ENCODE results near the gene SELE.

Gene SELE

GRCh38 chr1:169679692-169680091 is 54.2 kb downstream of the SELE start:
- H3K4me3 ChIP-seq (ENCODE audit: low read depth, low read length), result no peak overlapping the region
- in situ Hi-C loops (cut with HindIII; ENCODE audit: low sequenced_read_pairs), result no loop called here
- no peak for DNase-seq (ENCODE audit: low read depth)
- TF ChIP-seq CTCF (IDR thresholded peaks at IDR 0.05; ENCODE audit: low read depth, low read length, missing control alignments), result no peak

GRCh38 chr1:169676001-169676400 is 57.9 kb downstream of the SELE start:
- peak; percentile 26 for DNase-seq (ENCODE audit: low read depth)
- H3K4me3 ChIP-seq (ENCODE audit: low read depth, low read length), result no peak overlapping the region
- in situ Hi-C loops (cut with HindIII; ENCODE audit: low sequenced_read_pairs), result no loop called here
- no peak for TF ChIP-seq CTCF (IDR thresholded peaks at IDR 0.05; ENCODE audit: low read depth, low read length, missing control alignments)

Measured in astrocyte of the cerebellum (primary cell).